22Rv1 (cell line): Measurements from ENCODE around the gene C5orf34.

Experiments used
- CTCF ChIP-seq: fragments of 450-650 bp; IDR thresholded peaks from 2 replicates; pipeline ENCODE4 v1.5.1; 2017; ENCODE audit warnings: mild to moderate bottlenecking
- ZFX ChIP-seq: fragments of 450-650 bp; IDR thresholded peaks from 2 replicates; pipeline ENCODE4 v1.6.1; 2017; ENCODE audit warnings: antibody characterized with exemption, borderline replicate concordance

DNA sequence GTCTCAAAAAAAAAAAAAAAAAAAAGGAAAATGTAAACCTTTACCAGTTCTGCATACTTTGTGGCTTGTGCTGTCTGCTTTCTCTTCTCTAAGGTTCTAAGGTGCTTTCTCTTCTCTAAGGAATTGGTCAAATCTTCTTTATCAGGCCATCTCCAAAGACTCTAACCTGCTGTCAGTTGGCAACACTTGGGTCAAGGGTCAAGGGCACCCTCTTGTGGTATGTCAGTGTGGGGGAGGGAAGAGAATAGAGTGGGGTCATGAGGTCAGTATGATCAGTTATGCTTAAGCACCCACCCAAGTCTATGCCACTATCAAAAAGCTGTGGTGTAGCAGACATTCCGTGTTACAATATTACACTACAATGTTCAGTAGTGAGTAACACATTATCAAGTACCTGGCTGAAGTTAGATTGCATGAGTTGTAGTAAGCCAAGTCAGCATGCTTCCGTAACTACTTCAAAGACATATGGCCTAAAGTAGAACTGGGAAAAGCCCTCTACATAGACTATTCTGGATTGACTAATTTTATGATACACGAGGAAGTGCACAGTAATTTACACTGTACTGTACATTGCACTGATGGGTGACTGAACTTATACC, 77.8 kb downstream of the C5orf34 start:
- TF ChIP-seq CTCF, result no peak
- TF ChIP-seq ZFX, result no peak
